ENCODE data around the gene MID2. TPM values are rescaled to one million over a fixed set of nuclear protein-coding genes. Genes with fewer than 3 reads are reported as not detected.
"Not testable (repeated sequence)": the region's sequence is repeated elsewhere in the genome, so short reads cannot be mapped to it uniquely, and the experiment has no call there.

Gene MID2
- total RNA-seq, 1 donor from 2014 or later = 21.9 TPM

DNA sequence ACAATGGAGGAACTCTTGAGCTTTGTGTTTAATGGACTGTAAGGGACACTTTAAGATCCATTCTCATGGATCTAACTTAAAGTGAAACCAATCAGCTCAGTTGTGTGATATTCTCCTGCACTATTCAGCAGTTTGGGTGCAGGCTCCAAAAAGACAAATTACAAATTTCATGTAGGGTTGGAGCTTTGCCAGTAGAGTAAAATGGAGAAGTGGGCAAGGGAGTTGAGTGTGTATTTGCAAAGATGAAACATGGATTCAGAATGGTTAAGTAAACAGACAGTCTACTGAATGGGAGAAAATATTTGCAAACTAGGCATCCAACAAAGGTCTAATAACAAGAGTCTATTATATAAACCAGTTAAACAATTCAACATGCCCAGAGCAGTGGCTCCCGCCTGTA, 21.2 kb upstream of the MID2 start:
- Histone ChIP-seq H3K36me3 (ENCODE audit: control insufficient read depth, insufficient read depth, low read length) (no peaks in the 10 kb centered on the region), H3K4me3 (ENCODE audit: low read depth, low read length) (no peak overlapping the region), H3K27me3 (ENCODE audit: control insufficient read depth, insufficient read depth, low read length) (no peaks in the 10 kb centered on the region)
- TF ChIP-seq, protein P1, sequence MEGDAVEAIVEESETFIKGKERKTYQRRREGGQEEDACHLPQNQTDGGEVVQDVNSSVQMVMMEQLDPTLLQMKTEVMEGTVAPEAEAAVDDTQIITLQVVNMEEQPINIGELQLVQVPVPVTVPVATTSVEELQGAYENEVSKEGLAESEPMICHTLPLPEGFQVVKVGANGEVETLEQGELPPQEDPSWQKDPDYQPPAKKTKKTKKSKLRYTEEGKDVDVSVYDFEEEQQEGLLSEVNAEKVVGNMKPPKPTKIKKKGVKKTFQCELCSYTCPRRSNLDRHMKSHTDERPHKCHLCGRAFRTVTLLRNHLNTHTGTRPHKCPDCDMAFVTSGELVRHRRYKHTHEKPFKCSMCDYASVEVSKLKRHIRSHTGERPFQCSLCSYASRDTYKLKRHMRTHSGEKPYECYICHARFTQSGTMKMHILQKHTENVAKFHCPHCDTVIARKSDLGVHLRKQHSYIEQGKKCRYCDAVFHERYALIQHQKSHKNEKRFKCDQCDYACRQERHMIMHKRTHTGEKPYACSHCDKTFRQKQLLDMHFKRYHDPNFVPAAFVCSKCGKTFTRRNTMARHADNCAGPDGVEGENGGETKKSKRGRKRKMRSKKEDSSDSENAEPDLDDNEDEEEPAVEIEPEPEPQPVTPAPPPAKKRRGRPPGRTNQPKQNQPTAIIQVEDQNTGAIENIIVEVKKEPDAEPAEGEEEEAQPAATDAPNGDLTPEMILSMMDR (IDR thresholded peaks at IDR 0.05; ENCODE audit: insufficient read depth, low read length, severe bottlenecking) = no peak
- DNase-seq (ENCODE audit: low read depth) (no peak), FAIRE-seq (no peak)

DNA sequence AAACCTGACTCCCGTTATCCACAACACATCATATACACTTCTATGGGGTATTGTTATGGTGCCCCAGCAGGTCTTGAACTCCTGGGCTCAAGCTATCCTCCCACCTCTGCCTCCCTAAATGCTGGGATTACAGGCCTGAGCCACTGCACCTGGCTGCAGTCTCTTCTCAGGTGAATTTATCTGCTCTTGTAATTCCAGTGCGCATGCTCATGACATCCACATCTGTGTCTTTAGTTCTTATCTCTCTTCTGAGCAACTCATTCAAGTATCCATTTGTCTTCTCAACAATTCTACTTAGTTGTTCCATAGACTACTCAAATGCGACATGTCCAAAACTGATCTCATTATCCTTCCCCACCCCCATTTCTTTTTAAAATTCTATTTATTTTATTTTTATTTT, 20.5 kb upstream of the MID2 start:
- no peaks in the 10 kb centered on the region for H3K27me3 ChIP-seq (ENCODE audit: control insufficient read depth, insufficient read depth, low read length)
- TF ChIP-seq, protein P1 (IDR thresholded peaks at IDR 0.05; ENCODE audit: insufficient read depth, low read length, severe bottlenecking) = no peak
- H3K4me3 ChIP-seq (ENCODE audit: low read depth, low read length) = no peak overlapping the region
- DNase-seq (ENCODE audit: low read depth) = no peak
- no peak for FAIRE-seq
- H3K36me3 ChIP-seq (ENCODE audit: control insufficient read depth, insufficient read depth, low read length) = no peaks in the 10 kb centered on the region

DNA sequence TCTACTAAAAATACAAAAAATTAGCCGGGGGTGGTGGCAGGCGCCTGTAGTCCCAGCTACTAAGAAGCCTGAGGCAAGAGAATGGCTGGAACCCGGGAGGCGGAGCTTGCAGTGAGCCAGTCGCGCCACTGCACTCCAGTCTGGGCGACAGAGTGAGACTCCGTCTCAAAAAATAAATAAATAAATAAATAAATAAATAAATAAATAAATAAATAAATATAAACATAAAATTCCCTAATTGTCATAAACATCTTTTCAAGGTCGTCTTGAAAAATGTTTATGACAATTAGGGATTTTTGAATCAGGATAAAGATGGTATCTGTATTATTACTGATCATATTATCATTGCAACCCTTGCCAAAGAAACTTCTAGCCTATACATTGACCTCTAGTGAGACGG, 15.6 kb upstream of the MID2 start:
- H3K36me3 ChIP-seq (ENCODE audit: control insufficient read depth, insufficient read depth, low read length); H3K4me3 ChIP-seq (ENCODE audit: low read depth, low read length); FAIRE-seq; H3K27me3 ChIP-seq (ENCODE audit: control insufficient read depth, insufficient read depth, low read length); DNase-seq (ENCODE audit: low read depth): not testable (repeated sequence)

- FAIRE-seq (no peak), DNase-seq (ENCODE audit: low read depth) (no peak)
- Histone ChIP-seq H3K36me3 (ENCODE audit: control insufficient read depth, insufficient read depth, low read length) (no peaks in the 10 kb centered on the region), H3K4me3 (ENCODE audit: low read depth, low read length) (no peak overlapping the region), H3K27me3 (ENCODE audit: control insufficient read depth, insufficient read depth, low read length) (no peaks in the 10 kb centered on the region)
- TF ChIP-seq, protein P1 (IDR thresholded peaks at IDR 0.05; ENCODE audit: insufficient read depth, low read length, severe bottlenecking) = no peak
Measured at GRCh38 chrX:107818900-107819521, 6.7 kb upstream of the MID2 start.

GRCh38 chrX:107823042-107823441, 2.6 kb upstream of the MID2 start:
- FAIRE-seq (no peak), DNase-seq (ENCODE audit: low read depth) (no peak)
- no peak overlapping the region for H3K4me3 ChIP-seq (ENCODE audit: low read depth, low read length)
- TF ChIP-seq, protein P1 (IDR thresholded peaks at IDR 0.05; ENCODE audit: insufficient read depth, low read length, severe bottlenecking) = no peak
- no peaks in the 10 kb centered on the region for H3K36me3 ChIP-seq (ENCODE audit: control insufficient read depth, insufficient read depth, low read length)
- no peaks in the 10 kb centered on the region for H3K27me3 ChIP-seq (ENCODE audit: control insufficient read depth, insufficient read depth, low read length)

- TF ChIP-seq, protein P1 (IDR thresholded peaks at IDR 0.05; ENCODE audit: insufficient read depth, low read length, severe bottlenecking) = no peak
- Histone ChIP-seq H3K27me3 (ENCODE audit: control insufficient read depth, insufficient read depth, low read length) (no peaks in the 10 kb centered on the region), H3K36me3 (ENCODE audit: control insufficient read depth, insufficient read depth, low read length) (no peaks in the 10 kb centered on the region), H3K4me3 (ENCODE audit: low read depth, low read length) (no peak overlapping the region)
- DNase-seq (ENCODE audit: low read depth) (no peak), FAIRE-seq (no peak)
Measured at GRCh38 chrX:107823456-107823855, 2.2 kb upstream of the MID2 start.
